ENCODE measurements around the gene SEPTIN12. TPM values are rescaled to one million over a fixed set of nuclear protein-coding genes. Genes with fewer than 3 reads are reported as not detected.

Gene SEPTIN12
- total and polyA plus RNA-seq, 2 of the 4 experiments (the other 2 are of a cell fraction): not detected

GRCh38 chr16:4776141-4776705 lies 11.9 kb downstream of the SEPTIN12 start:
- H4K5ac ChIP-seq (ENCODE audit: low read depth, low read length): no peak overlapping the region
- no peak overlapping the region for H2BK120ac ChIP-seq (ENCODE audit: low read depth, low read length)
- BruUV-seq (replicated peaks): no TSS peak
- in situ Hi-C loops (cut with MboI; ENCODE audit: low sequenced_read_pairs): no loop called here
- H3K4ac ChIP-seq (ENCODE audit: low read depth, low read length): no peak overlapping the region
- no peak overlapping the region for H3K27ac ChIP-seq (ENCODE audit: insufficient read depth, low read length)
- no peak overlapping the region for H4K91ac ChIP-seq (ENCODE audit: insufficient read depth, low read depth, low read length)
- no peak for DNase-seq
- ChIA-PET POLR2A (ENCODE audit: unreplicated experiment) (no interaction called here), CTCF (no interaction called here)
- H3K23ac ChIP-seq (ENCODE audit: low read depth, low read length): no peak overlapping the region
- no peaks in the 10 kb centered on the region for H3K79me1 ChIP-seq (ENCODE audit: low read depth in 1 of 2, low read length in 2 of 2)
- 0 out of 2 replicates have a peak, but pooled peaks cover 2% of the 10 kb centered on the region for H3K27me3 ChIP-seq (ENCODE audit: control insufficient read depth, insufficient read depth, low read length)
- H3K14ac ChIP-seq (replicated peaks; ENCODE audit: low read depth, low read length): no peak overlapping the region
- H3K36me3 ChIP-seq (ENCODE audit: control insufficient read depth, insufficient read depth, low read length): no peaks in the 10 kb centered on the region
- no peak overlapping the region for H2AK5ac ChIP-seq (ENCODE audit: low read depth, low read length)
- H3K18ac ChIP-seq (ENCODE audit: low read depth, low read length): no peak overlapping the region
- H3K9ac ChIP-seq (ENCODE audit: low read depth, low read length): no peak overlapping the region
- no peak overlapping the region for H4K8ac ChIP-seq (ENCODE audit: low read depth in 2 of 2, low read length in 2 of 2)
- no peak overlapping the region for H2BK5ac ChIP-seq (ENCODE audit: low read depth, low read length, poor library complexity, severe bottlenecking)
- TF ChIP-seq MAFK (IDR thresholded peaks at IDR 0.05; ENCODE audit: low read depth, low read length) (no peak), RAD21 (IDR thresholded peaks at IDR 0.05; ENCODE audit: low read length) (no peak), CEBPB (IDR thresholded peaks at IDR 0.05; ENCODE audit: low read depth, low read length) (no peak), NFE2L2 (IDR thresholded peaks at IDR 0.05; ENCODE audit: low read depth, low read length) (no peak), MAZ (IDR thresholded peaks at IDR 0.05; ENCODE audit: borderline replicate concordance, low read depth, low read length) (no peak), BHLHE40 (IDR thresholded peaks at IDR 0.05; ENCODE audit: low read depth, low read length) (no peak), MXI1 (IDR thresholded peaks at IDR 0.05; ENCODE audit: borderline replicate concordance, low read depth, low read length) (no peak), SMC3 (IDR thresholded peaks at IDR 0.05; ENCODE audit: low read depth, low read length) (no peak), CHD1 (IDR thresholded peaks at IDR 0.05; ENCODE audit: low read depth, low read length) (no peak), RCOR1 (IDR thresholded peaks at IDR 0.05; ENCODE audit: insufficient replicate concordance, low read length) (no peak), RFX5 (IDR thresholded peaks at IDR 0.05; ENCODE audit: low read depth, low read length) (no peak)
- TF ChIP-seq, protein P1, sequence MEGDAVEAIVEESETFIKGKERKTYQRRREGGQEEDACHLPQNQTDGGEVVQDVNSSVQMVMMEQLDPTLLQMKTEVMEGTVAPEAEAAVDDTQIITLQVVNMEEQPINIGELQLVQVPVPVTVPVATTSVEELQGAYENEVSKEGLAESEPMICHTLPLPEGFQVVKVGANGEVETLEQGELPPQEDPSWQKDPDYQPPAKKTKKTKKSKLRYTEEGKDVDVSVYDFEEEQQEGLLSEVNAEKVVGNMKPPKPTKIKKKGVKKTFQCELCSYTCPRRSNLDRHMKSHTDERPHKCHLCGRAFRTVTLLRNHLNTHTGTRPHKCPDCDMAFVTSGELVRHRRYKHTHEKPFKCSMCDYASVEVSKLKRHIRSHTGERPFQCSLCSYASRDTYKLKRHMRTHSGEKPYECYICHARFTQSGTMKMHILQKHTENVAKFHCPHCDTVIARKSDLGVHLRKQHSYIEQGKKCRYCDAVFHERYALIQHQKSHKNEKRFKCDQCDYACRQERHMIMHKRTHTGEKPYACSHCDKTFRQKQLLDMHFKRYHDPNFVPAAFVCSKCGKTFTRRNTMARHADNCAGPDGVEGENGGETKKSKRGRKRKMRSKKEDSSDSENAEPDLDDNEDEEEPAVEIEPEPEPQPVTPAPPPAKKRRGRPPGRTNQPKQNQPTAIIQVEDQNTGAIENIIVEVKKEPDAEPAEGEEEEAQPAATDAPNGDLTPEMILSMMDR (conservative IDR thresholded peaks at IDR 0.05; ENCODE audit: low read depth, low read length): no peak
- TF ChIP-seq, protein P2, sequence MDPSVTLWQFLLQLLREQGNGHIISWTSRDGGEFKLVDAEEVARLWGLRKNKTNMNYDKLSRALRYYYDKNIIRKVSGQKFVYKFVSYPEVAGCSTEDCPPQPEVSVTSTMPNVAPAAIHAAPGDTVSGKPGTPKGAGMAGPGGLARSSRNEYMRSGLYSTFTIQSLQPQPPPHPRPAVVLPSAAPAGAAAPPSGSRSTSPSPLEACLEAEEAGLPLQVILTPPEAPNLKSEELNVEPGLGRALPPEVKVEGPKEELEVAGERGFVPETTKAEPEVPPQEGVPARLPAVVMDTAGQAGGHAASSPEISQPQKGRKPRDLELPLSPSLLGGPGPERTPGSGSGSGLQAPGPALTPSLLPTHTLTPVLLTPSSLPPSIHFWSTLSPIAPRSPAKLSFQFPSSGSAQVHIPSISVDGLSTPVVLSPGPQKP (IDR thresholded peaks at IDR 0.05; ENCODE audit: borderline replicate concordance, low read depth, low read length): no peak
- no peak overlapping the region for H2AFZ ChIP-seq (replicated peaks; ENCODE audit: low read length, poor library complexity)
- H2AK9ac ChIP-seq (replicated peaks; ENCODE audit: low read depth, low read length, poor library complexity): no peak overlapping the region
- H3K4me2 ChIP-seq (ENCODE audit: low read depth, low read length): no peak overlapping the region
- no peaks in the 10 kb centered on the region for H3K9me1 ChIP-seq (ENCODE audit: insufficient read depth, low read length)
- dilution Hi-C loops (cut with HindIII; ENCODE audit: low sequenced_read_pairs, unreplicated experiment): no loop called here
- no peak overlapping the region for H3K4me3 ChIP-seq (ENCODE audit: insufficient read depth, low read depth, low read length)
- WGBS, 2 experiments (ENCODE audit: extremely low coverage in 2 of 2, insufficient read length in 1 of 2): no CpG with 5 or more reads among the region's 2 CpGs
- no peak for ATAC-seq (ENCODE audit: low read depth)
- no peak overlapping the region for H2BK20ac ChIP-seq (ENCODE audit: low read depth, low read length)
- H4K20me1 ChIP-seq (ENCODE audit: insufficient read depth, low read length): no peaks in the 10 kb centered on the region
- no peaks in the 10 kb centered on the region for H3K9me3 ChIP-seq (ENCODE audit: control insufficient read depth, insufficient read depth, low read length)
- intact Hi-C loops (cut with micrococcal nuclease): no loop called here
- H2BK15ac ChIP-seq (ENCODE audit: low read depth, low read length): no peak overlapping the region
- H3K56ac ChIP-seq (ENCODE audit: extremely low read depth, insufficient read depth, low read length): no peak overlapping the region
- no peaks in the 10 kb centered on the region for H3K4me1 ChIP-seq (ENCODE audit: control insufficient read depth, insufficient read depth, low read length)

Data from IMR-90 (cell line).